Fibroblast of mammary gland (primary cell): ENCODE measurements around the gene GLRX3.

Source experiments
- DNase-seq: peaks from one replicate; pipeline ENCODE4 v3.0.0-alpha.2; 2010; ENCODE audit warnings: low read depth
- H3K4me3 ChIP-seq: 2 replicates; pipeline ENCODE4 v1.5.1; 2011; ENCODE audit warnings: low read depth, mild to moderate bottlenecking, low read length, moderate library complexity; ENCODE audit not compliant: control insufficient read depth
- CTCF ChIP-seq: conservative IDR thresholded peaks from 2 replicates; pipeline ENCODE4 v1.5.1; 2011; ENCODE audit warnings: low read depth, low read length, inconsistent platforms; ENCODE audit not compliant: control insufficient read depth, insufficient read depth

The GLRX3 gene

GRCh38 chr10:130218181-130218641 lies 82.0 kb downstream of the GLRX3 start:
- no peak for DNase-seq
- no peak for TF ChIP-seq CTCF
- no peak overlapping the region for H3K4me3 ChIP-seq

GRCh38 chr10:130218936-130219335 lies 82.7 kb downstream of the GLRX3 start:
- no peak overlapping the region for H3K4me3 ChIP-seq
- no peak for DNase-seq
- no peak for TF ChIP-seq CTCF

GRCh38 chr10:130220251-130221185 lies 84.3 kb downstream of the GLRX3 start:
- no peak for DNase-seq
- TF ChIP-seq CTCF: no peak
- no peak overlapping the region for H3K4me3 ChIP-seq

- H3K4me3 ChIP-seq: no peak overlapping the region
- no peak for TF ChIP-seq CTCF
- no peak for DNase-seq
These were observed 85.5 kb downstream of the GLRX3 start for GRCh38 chr10:130221456-130222375.

- DNase-seq: no peak
- TF ChIP-seq CTCF: no peak
- H3K4me3 ChIP-seq: no peak overlapping the region
These were observed 86.2 kb downstream of the GLRX3 start for GRCh38 chr10:130222381-130222780.

GRCh38 chr10:130224228-130224627 lies 88.0 kb downstream of the GLRX3 start:
- no peak for DNase-seq
- TF ChIP-seq CTCF: no peak
- H3K4me3 ChIP-seq: no peak overlapping the region
